AG09309 (cell line): Measurements from ENCODE around the gene CENPP.

Experiments used
- DNase-seq: peaks from one replicate; pipeline ENCODE4 v3.0.0-alpha.2; 2010; ENCODE audit warnings: low read depth
- H3K4me3 ChIP-seq: 2 replicates; pipeline ENCODE4 v1.5.1; 2011; ENCODE audit warnings: mild to moderate bottlenecking, low read depth, low read length, moderate library complexity; ENCODE audit not compliant: control insufficient read depth
- TF ChIP-seq, protein P1 (sequence below): IDR thresholded peaks from 2 replicates; pipeline ENCODE4 v1.5.1; 2011; ENCODE audit warnings: mild to moderate bottlenecking, low read depth, low read length, inconsistent platforms; ENCODE audit not compliant: insufficient read depth, control insufficient read depth; ENCODE audit errors: missing control alignments

The CENPP gene

DNA sequence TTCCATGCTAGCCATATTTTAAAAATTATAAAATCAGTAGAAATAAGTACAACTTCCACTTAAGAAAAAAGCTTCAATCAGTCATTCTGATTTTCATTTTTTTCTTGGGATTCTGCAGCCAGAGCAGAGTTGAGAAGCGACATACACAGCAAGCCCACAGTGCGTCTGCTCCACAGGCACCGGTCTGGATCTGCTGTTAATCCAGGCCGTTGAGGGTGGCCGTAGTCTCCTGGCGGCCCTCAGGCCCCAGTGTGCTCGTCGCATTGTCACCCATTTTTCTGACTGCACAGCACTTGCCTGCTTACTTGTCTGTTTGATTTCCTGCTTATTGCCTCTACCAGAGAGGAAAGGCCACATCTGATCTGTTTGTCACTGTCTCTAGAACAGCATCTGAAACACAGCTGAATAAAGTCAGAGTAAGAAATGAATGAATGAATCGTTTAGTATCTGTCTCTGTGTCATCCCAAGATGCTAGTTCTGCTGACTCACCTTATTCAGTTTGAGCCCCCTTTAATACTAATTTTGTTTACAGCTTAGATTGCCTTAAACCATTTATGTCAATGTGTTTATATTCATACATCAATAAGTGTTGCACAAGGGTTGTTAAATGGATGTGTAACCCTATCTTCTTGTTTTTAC lies 168.1 kb downstream of the CENPP start:
- no peak for DNase-seq
- TF ChIP-seq, protein P1, sequence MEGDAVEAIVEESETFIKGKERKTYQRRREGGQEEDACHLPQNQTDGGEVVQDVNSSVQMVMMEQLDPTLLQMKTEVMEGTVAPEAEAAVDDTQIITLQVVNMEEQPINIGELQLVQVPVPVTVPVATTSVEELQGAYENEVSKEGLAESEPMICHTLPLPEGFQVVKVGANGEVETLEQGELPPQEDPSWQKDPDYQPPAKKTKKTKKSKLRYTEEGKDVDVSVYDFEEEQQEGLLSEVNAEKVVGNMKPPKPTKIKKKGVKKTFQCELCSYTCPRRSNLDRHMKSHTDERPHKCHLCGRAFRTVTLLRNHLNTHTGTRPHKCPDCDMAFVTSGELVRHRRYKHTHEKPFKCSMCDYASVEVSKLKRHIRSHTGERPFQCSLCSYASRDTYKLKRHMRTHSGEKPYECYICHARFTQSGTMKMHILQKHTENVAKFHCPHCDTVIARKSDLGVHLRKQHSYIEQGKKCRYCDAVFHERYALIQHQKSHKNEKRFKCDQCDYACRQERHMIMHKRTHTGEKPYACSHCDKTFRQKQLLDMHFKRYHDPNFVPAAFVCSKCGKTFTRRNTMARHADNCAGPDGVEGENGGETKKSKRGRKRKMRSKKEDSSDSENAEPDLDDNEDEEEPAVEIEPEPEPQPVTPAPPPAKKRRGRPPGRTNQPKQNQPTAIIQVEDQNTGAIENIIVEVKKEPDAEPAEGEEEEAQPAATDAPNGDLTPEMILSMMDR, result no peak
- no peak overlapping the region for H3K4me3 ChIP-seq

DNA sequence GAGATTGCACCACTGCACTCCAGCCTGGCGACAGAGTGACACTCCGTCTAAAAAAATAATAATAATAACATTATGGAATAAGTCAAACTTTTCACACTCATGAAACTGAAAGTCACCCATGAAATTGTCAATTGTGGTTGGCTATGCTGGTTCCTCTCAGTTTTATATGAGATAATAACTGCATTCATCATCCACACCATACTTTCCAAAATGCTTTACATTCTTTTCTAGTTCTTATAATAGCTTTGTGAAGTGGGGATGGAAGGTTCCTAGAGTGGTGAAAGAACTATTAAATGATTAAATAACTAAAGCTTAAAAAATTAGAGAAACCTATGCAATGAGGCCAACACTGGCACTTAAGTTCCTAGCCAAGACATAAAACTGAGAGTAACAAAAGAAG lies 169.1 kb downstream of the CENPP start:
- no peak for DNase-seq
- H3K4me3 ChIP-seq, result no peak overlapping the region
- TF ChIP-seq, protein P1, result no peak

DNA sequence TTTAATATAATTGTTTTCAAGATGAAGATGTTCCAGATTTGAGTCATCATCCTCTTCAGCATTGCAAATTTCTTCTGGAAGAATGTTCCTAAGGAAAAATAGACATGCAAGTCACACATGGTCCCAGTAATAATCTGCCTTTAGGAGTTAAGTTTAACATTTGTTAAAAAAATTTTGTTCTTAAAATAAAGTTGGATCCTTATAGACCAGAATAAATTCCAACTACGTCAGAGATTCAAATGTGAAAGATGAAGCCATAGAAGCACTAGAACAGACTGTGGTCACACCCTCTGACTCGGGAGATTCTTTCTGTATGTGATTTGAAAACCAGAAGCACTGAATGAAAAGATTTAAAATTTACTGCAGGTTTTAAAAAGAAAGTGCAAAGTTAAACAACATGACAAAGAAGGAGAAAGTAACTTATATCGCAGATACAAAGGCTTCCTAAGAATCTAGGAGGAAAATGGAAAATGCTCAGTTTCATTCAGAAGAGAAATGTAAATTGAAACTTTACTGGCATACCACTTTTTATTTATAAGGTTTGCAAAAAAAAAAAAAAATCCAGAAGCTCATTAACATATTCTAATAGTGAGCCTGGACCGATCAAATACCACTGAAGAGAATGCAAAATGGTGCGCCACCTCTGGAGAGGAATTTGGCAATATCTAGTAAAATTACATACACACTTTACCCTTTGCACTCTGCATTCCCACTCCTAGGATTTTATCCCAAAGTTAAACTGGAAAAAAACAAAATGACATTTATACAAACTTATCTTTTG lies 170.8 kb downstream of the CENPP start:
- TF ChIP-seq, protein P1, result no peak
- H3K4me3 ChIP-seq, result no peak overlapping the region
- DNase-seq, result no peak

DNA sequence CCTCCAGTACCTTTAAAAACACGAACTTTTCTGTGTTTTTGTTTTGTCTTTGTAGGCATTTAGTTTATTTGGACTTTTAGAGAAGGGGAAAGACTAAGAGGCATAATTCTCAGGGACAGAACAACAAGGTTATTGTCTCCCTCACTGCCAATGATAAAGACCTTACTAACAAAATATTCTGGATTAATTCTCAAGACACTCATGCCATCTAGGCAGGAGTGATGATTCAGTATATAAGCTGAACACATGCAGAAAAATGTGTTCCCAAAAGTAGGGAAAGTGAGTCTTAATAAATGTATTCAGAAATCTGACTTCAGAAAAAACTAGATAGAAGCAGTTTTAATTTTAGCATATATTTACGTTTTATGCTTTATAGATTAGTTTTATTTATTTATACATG lies 173.9 kb downstream of the CENPP start:
- no peak overlapping the region for H3K4me3 ChIP-seq
- TF ChIP-seq, protein P1, result no peak
- DNase-seq, result no peak

DNA sequence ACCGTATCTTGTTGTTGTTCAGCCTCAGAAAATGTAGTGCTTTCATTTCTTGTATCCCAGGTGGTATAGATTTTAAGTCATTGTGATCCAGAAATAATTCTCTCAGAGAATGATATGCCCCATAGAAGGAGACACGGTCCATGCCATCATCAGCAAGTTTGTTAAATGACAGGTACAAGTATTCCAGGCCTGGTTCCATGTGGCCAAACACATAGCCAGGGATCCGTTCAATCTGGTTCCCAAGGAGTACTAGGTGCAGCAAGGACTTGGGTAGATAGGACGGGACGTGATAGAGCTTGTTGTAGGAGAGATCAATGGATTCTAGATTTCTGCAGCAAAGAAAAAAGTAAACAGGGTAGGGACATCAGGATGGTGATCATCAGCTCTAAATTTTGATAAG lies 175.0 kb downstream of the CENPP start:
- TF ChIP-seq, protein P1, result no peak
- no peak for DNase-seq
- H3K4me3 ChIP-seq, result no peak overlapping the region

DNA sequence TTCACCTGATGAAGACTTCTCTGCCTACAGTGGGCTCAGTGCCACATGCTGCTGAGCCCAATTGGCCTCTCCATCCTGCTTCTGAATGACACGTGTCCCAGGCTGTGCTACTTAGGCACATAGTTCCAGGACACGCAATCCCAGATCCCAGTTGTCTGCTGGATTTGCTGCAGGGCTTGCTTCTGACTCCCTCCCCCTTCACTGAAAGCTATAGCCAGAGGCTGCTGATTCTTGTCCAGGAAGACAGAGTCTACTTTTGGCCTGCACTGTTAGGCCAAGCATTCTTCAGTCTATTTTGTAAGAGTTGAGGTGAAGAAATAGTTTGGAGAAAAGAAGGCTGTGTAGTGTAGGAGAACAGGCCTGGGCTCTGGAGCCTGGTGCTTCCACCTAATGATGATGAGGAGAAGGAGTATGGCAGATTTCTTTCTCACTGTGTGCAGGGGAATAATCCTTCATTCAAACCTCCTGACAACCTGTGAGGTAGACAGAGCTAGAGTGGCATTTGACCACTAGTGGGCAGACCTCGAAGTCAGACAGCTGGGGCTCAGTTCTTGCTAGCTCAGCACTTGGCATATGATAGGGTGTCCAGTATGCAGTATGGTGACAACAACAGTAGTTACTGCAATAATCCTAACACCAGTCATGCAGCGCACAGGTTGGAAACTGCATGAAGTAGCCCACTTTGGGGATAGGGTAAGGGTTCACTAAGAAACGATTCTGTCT lies 176.1 kb downstream of the CENPP start:
- DNase-seq, result peak; percentile 63
- TF ChIP-seq, protein P1, result peak; percentile 59
- H3K4me3 ChIP-seq, result no peak overlapping the region
